Mammary epithelial cell (primary cell): Measurements from ENCODE around the gene TMEM131L.

Experiments used
- EZH2 ChIP-seq: IDR thresholded peaks from 2 replicates; pipeline ENCODE4 v1.6.1; 2012; ENCODE audit warnings: low read length, inconsistent platforms, borderline replicate concordance
- TF ChIP-seq, protein P1 (sequence below), 2 donors: IDR thresholded peaks in 1 of 2; conservative IDR thresholded peaks in 1 of 2; 2 replicates each; pipeline ENCODE4 v1.5.1; 2011 to 2012; ENCODE audit warnings: inconsistent platforms in 2 of 2, low read length in 2 of 2, mild to moderate bottlenecking in 2 of 2, control low read depth in 1 of 2, low read depth in 1 of 2; ENCODE audit not compliant: insufficient read depth in 1 of 2; ENCODE audit errors: extremely low read depth in 1 of 2

- TF ChIP-seq, protein P1, sequence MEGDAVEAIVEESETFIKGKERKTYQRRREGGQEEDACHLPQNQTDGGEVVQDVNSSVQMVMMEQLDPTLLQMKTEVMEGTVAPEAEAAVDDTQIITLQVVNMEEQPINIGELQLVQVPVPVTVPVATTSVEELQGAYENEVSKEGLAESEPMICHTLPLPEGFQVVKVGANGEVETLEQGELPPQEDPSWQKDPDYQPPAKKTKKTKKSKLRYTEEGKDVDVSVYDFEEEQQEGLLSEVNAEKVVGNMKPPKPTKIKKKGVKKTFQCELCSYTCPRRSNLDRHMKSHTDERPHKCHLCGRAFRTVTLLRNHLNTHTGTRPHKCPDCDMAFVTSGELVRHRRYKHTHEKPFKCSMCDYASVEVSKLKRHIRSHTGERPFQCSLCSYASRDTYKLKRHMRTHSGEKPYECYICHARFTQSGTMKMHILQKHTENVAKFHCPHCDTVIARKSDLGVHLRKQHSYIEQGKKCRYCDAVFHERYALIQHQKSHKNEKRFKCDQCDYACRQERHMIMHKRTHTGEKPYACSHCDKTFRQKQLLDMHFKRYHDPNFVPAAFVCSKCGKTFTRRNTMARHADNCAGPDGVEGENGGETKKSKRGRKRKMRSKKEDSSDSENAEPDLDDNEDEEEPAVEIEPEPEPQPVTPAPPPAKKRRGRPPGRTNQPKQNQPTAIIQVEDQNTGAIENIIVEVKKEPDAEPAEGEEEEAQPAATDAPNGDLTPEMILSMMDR (conservative IDR thresholded peaks at IDR 0.05 in 1 of 2, IDR thresholded peaks at IDR 0.05 in 1 of 2; ENCODE audit: extremely low read depth in 1 of 2, insufficient read depth in 1 of 2, low read depth in 1 of 2, low read length in 2 of 2), result no peak
- TF ChIP-seq EZH2, result no peak
Observed at GRCh38 chr4:153629776-153630175, 163.6 kb downstream of the TMEM131L start.
